ENCODE measurements around the gene TBX2. TPM values are rescaled to one million over a fixed set of nuclear protein-coding genes. Genes with fewer than 3 reads are reported as not detected.

TBX2 gene
- total RNA-seq, 1 donor from 2014 or later, result not detected

- TF ChIP-seq EZH2phosphoT487 (IDR thresholded peaks at IDR 0.05), result no peak
- no peaks in the 10 kb centered on the region for H3K36me3 ChIP-seq
- no peak overlapping the region for H3K4me3 Mint-ChIP-seq
- H3K4me1 Mint-ChIP-seq, result peaks cover 27% of the 10 kb centered on the region
- H3K36me3 Mint-ChIP-seq, result no peaks in the 10 kb centered on the region
- no peaks in the 10 kb centered on the region for H3K9me3 ChIP-seq (ENCODE audit: low read depth)
- no peak overlapping the region for H3K27ac ChIP-seq
- H3K27me3 ChIP-seq, result no peaks in the 10 kb centered on the region
- no peak overlapping the region for H2AFZ ChIP-seq (replicated peaks)
- no peaks in the 10 kb centered on the region for H3K27me3 Mint-ChIP-seq (ENCODE audit: insufficient read depth, low read depth)
- H3K27ac Mint-ChIP-seq, result no peak overlapping the region
- no peaks in the 10 kb centered on the region for H3K79me2 ChIP-seq (ENCODE audit: low read depth)
- H3K4me3 ChIP-seq, result no peak overlapping the region
- no peaks in the 10 kb centered on the region for H4K20me1 ChIP-seq (ENCODE audit: low read depth)
- peaks cover 8% of the 10 kb centered on the region for H3F3A ChIP-seq (ENCODE audit: low read depth)
- H3K4me2 ChIP-seq, result peak overlapping the region; percentile 48
- H3K4me1 ChIP-seq, result peaks cover 14% of the 10 kb centered on the region
- no peak overlapping the region for H3K9ac ChIP-seq
- no peaks in the 10 kb centered on the region for H3K9me3 Mint-ChIP-seq
- DNase-seq (ENCODE audit: low spot score), result no peak
Observed at GRCh38 chr17:61369751-61370150, 29.9 kb upstream of the TBX2 start.

GRCh38 chr17:61371179-61371578 is 28.5 kb upstream of the TBX2 start:
- no peaks in the 10 kb centered on the region for H4K20me1 ChIP-seq (ENCODE audit: low read depth)
- H3F3A ChIP-seq (ENCODE audit: low read depth), result peaks cover 8% of the 10 kb centered on the region
- no peak overlapping the region for H3K4me2 ChIP-seq
- H2AFZ ChIP-seq (replicated peaks), result no peak overlapping the region
- no peak overlapping the region for H3K27ac ChIP-seq
- H3K27me3 ChIP-seq, result no peaks in the 10 kb centered on the region
- DNase-seq (ENCODE audit: low spot score), result no peak
- H3K9ac ChIP-seq, result no peak overlapping the region
- no peaks in the 10 kb centered on the region for H3K9me3 ChIP-seq (ENCODE audit: low read depth)
- TF ChIP-seq EZH2phosphoT487 (IDR thresholded peaks at IDR 0.05), result no peak
- no peak for TF ChIP-seq CTCF (IDR thresholded peaks at IDR 0.05)
- TF ChIP-seq EZH2 (IDR thresholded peaks at IDR 0.05), result no peak
- H3K36me3 ChIP-seq, result no peaks in the 10 kb centered on the region
- peaks cover 26% of the 10 kb centered on the region for H3K4me1 Mint-ChIP-seq
- H3K27ac Mint-ChIP-seq, result no peak overlapping the region
- H3K27me3 Mint-ChIP-seq (ENCODE audit: insufficient read depth, low read depth), result no peaks in the 10 kb centered on the region
- H3K36me3 Mint-ChIP-seq, result no peaks in the 10 kb centered on the region
- H3K9me3 Mint-ChIP-seq, result no peaks in the 10 kb centered on the region
- H3K4me3 Mint-ChIP-seq, result no peak overlapping the region
- H3K4me3 ChIP-seq, result no peak overlapping the region
- peaks cover 14% of the 10 kb centered on the region for H3K4me1 ChIP-seq
- H3K79me2 ChIP-seq (ENCODE audit: low read depth), result no peaks in the 10 kb centered on the region

GRCh38 chr17:61371606-61372005 is 28.0 kb upstream of the TBX2 start:
- Histone ChIP-seq H2AFZ (replicated peaks) (no peak overlapping the region), H3K9me3 (ENCODE audit: low read depth) (no peaks in the 10 kb centered on the region), H3K27me3 (no peaks in the 10 kb centered on the region), H3K36me3 (no peaks in the 10 kb centered on the region), H4K20me1 (ENCODE audit: low read depth) (no peaks in the 10 kb centered on the region), H3K4me3 (no peak overlapping the region), H3K9ac (no peak overlapping the region), H3K4me1 (peaks cover 14% of the 10 kb centered on the region), H3K27ac (no peak overlapping the region), H3K4me2 (no peak overlapping the region), H3F3A (ENCODE audit: low read depth) (peaks cover 8% of the 10 kb centered on the region), H3K79me2 (ENCODE audit: low read depth) (no peaks in the 10 kb centered on the region)
- Mint-ChIP-seq H3K27ac (no peak overlapping the region), H3K4me1 (peaks cover 21% of the 10 kb centered on the region), H3K27me3 (ENCODE audit: insufficient read depth, low read depth) (no peaks in the 10 kb centered on the region), H3K4me3 (no peak overlapping the region), H3K9me3 (no peaks in the 10 kb centered on the region), H3K36me3 (no peaks in the 10 kb centered on the region)
- TF ChIP-seq EZH2 (IDR thresholded peaks at IDR 0.05) (no peak), EZH2phosphoT487 (IDR thresholded peaks at IDR 0.05) (no peak), CTCF (IDR thresholded peaks at IDR 0.05) (no peak)
- DNase-seq (ENCODE audit: low spot score), result no peak

- Histone ChIP-seq H3K36me3 (no peaks in the 10 kb centered on the region), H3K27ac (no peak overlapping the region), H3F3A (ENCODE audit: low read depth) (peaks cover 8% of the 10 kb centered on the region), H4K20me1 (ENCODE audit: low read depth) (no peaks in the 10 kb centered on the region), H3K79me2 (ENCODE audit: low read depth) (no peaks in the 10 kb centered on the region), H3K4me2 (no peak overlapping the region), H3K9me3 (ENCODE audit: low read depth) (no peaks in the 10 kb centered on the region), H3K4me1 (peaks cover 14% of the 10 kb centered on the region), H3K4me3 (no peak overlapping the region), H3K27me3 (no peaks in the 10 kb centered on the region), H3K9ac (no peak overlapping the region), H2AFZ (replicated peaks) (no peak overlapping the region)
- Mint-ChIP-seq H3K4me1 (peaks cover 13% of the 10 kb centered on the region), H3K27me3 (ENCODE audit: insufficient read depth, low read depth) (no peaks in the 10 kb centered on the region), H3K36me3 (no peaks in the 10 kb centered on the region), H3K4me3 (no peak overlapping the region), H3K9me3 (no peaks in the 10 kb centered on the region), H3K27ac (no peak overlapping the region)
- DNase-seq (ENCODE audit: low spot score), result no peak
- TF ChIP-seq EZH2phosphoT487 (IDR thresholded peaks at IDR 0.05), result no peak
- no peak for TF ChIP-seq CTCF (IDR thresholded peaks at IDR 0.05)
- no peak for TF ChIP-seq EZH2 (IDR thresholded peaks at IDR 0.05)
Observed at GRCh38 chr17:61372436-61372835, 27.2 kb upstream of the TBX2 start.
